Germinal center (tissue), 1 donor: ENCODE measurements around the gene RPL37A.
A peak's percentile ranks its signal among the peaks of the same experiment; 100 is the strongest.
"Not testable (repeated sequence)": the region's sequence is repeated elsewhere in the genome, so short reads cannot be mapped to it uniquely, and the experiment has no call there.

ENCODE experiments used
- DNase-seq: peaks from one replicate; pipeline ENCODE4 v3.0.0; 2012; ENCODE audit warnings: mixed read lengths, low spot score

RPL37A gene

GRCh38 chr2:216517447-216518225 lies 19.0 kb downstream of the RPL37A start:
- DNase-seq, result no peak

DNA sequence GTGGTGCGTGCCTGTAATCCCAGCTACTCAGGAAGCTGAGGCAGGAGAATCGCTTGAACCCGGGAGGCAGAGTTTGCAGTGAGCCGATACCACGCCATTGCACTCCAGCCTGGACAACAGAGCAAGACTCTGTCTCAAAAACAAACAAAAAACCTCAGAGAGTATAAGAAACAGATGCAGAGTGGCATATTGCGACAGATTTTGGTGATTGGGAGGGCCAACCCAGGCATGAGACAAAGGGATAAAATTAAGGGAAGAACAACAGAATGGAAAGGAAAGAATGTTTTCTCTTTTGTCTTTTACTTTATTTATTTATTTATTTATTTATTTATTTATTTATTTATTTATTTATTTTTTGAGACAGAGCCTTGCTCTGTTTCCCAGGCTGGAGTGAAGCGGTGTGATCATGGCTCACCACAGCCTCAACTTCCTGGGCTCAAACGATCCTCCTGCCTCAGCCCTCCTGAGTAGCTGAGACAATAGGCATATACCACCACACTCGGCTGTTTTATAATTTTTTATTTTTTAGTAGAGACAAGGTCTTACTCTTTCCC lies 20.0 kb downstream of the RPL37A start:
- DNase-seq, result not testable (repeated sequence)

- DNase-seq, result peak; percentile 54
Measured at GRCh38 chr2:216519154-216519762, 20.6 kb downstream of the RPL37A start.

GRCh38 chr2:216520112-216520511 lies 21.5 kb downstream of the RPL37A start:
- DNase-seq, result no peak

- DNase-seq, result no peak
Measured at GRCh38 chr2:216522892-216523502, 24.4 kb downstream of the RPL37A start.

GRCh38 chr2:216525972-216526371 lies 27.3 kb downstream of the RPL37A start:
- no peak for DNase-seq

DNA sequence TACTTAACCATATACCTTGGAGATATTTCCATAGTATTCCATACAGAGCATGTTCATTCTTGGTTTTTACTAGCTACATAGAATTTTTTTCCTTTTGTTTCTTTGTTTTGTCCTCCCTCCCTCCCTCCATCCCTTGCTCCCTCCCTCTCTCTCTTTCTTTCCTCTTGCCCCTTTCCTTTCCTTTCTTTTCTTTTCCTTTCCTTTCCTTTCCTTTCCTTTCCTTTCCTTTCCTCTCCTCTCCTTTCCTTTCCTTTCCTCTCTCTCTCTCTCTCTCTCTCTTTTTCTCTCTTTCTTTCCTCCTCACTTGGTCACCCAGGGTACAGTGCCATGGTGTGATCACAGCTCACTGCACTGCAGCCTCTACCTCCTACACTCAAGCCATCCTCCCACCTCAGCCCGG lies 28.3 kb downstream of the RPL37A start:
- no peak for DNase-seq

DNA sequence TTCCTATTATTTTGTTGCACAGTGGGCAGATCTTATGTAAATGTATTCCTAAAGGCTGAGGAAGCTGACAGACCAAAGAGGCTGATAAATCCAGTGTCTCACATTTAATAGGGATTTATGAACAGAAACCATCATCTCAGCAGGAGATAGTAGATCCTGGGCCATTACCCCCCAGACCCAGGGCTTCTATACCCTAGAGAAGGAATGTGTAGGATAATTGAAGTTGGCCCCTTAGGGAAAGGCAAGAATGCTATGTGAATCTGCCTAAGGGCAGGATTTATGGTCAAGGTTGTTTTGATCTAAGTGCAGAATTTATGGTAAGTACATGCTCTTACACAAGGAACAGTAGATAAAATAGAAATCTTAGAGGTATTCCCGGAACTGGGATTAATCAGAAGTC lies 29.0 kb downstream of the RPL37A start:
- DNase-seq, result no peak

DNA sequence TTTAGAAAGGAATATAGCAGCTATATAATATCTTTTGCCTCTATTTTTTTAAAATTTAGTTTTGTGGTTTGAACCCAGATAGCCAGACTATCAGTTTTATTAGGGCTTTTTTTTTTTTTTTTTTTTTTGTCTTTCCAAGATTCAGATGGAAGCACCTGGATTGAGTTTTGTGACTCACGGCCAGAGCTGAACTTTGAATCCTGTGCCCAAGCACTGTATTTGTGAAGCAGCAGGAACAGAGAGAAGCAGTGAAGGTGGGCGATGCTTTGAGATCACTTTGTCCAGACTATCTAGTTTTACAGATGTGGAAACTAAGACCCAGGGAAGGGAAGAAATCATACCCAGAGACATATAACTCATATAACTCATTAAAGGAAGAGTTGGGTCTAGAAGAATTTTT lies 33.9 kb downstream of the RPL37A start:
- no peak for DNase-seq

- DNase-seq, result no peak
Measured at GRCh38 chr2:216533609-216534008, 35.0 kb downstream of the RPL37A start.

DNA sequence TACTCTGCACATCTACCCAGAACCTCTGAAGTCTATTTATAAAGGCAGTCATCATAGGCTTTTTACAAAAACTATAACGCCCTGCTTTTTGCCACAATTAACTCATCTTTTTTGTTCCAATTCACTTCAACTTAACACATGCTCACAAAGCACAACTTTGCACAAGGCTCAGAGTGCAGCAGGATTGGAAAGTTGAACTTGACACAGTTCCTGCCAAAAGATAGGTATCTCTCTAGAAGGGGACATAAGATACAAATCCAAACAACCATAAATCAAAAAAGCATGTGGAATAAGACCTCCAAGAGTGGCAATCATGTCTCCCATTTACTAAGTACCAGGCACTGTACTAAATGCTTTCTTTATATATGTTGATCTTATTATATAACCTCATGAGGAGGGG lies 36.2 kb downstream of the RPL37A start:
- no peak for DNase-seq

GRCh38 chr2:216535454-216535995 lies 36.9 kb downstream of the RPL37A start:
- no peak for DNase-seq

- DNase-seq, result no peak
Measured at GRCh38 chr2:216536734-216537210, 38.1 kb downstream of the RPL37A start.

- no peak for DNase-seq
Measured at GRCh38 chr2:216537366-216537765, 38.7 kb downstream of the RPL37A start.

DNA sequence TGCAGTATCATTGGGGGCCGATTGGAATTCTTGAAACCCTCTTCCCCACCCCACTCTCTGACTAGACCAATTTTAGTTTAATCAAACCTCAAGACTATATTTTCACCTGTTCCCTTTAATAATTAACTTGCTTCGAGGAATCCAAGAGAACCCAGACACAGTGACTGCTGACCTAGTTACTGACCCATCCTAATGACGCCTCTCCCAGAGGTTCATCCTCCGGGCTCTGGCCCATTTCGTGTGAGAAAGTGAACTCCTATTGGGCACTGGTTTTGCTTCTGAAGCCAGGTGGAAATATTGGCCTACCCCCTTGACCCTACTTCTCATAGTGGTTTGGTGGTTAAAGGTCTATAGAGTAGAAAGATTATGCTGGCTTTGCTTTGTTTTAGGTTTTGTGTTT lies 39.9 kb downstream of the RPL37A start:
- DNase-seq, result no peak

DNA sequence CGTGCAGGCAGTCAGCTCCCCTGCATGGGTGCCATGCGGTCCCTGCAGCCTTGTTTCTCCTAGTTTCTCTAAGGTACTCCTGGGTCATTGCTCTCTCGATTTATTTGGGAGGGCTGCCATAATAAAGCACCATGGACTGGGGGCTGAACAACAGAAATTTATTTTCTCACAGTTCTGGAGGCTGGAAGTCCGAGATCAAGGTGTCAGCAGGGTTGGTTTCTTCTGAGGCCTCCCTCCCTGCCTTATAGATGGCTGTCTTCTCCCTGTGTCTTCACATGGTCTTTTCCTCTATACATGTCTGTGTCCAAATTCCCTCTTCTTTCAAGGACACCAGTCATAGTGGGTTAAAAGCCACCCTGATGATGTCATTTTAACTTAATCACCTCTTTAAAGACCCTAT lies 40.5 kb downstream of the RPL37A start:
- DNase-seq, result no peak

DNA sequence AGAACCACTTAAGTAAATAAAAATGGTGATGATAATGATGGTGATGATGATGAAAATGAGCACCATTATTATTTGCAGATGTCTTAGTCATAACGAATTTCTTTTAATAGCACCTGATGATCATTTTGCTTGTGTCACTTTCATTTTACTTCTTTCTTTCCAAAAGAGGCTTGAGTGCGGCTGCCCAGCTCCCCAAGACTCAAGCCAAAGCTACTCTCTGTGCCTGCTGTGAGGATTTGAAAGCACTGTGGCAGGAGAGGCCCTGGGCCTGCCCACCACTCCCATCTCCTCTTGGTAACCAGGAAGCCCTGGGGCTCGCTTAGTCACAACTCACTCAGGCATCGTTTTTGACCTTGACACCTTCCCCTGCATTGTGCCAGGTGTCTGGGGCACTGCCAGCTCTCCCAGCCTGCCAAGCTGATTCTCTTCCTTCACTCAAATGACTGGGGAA lies 41.2 kb downstream of the RPL37A start:
- no peak for DNase-seq

- DNase-seq, result no peak
Measured at GRCh38 chr2:216540920-216541319, 42.3 kb downstream of the RPL37A start.

DNA sequence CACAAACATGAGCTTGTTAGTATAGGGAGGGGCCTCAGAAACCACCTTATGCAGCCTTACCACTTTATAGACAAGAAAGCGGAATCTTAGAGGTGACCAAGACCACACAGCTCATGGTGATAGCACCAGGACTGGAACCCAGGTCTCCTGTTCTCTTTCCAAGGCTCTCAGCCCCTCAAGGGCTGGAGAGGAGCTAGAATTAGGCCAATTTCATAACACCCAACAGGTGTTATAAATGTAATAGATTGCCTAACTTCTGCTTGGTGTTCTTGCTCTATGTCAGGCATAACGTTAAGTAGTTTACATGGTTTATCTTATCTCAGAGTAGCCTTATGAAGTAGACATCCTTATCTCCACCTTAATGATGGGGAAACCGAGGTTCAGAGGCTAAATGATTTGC lies 42.9 kb downstream of the RPL37A start:
- DNase-seq, result no peak

DNA sequence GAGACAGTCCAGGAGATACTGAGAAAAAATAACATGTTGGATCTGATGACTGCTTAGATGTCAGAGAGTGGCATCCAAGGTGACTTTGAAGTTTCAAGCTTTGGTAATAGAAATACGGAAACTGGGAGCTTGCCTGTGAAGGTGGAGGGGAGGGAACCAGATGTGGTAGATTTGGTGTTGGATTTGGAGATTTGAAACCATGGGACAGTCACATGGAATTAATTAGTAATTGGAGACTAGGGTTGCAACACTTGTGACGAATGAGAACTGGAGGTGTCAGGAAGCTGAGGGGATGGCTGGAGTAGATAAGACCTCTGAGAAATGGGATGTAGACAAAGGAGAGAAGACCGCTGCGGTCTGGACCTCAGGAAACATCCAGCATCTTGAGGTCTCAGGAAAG lies 46.7 kb downstream of the RPL37A start:
- DNase-seq, result no peak

DNA sequence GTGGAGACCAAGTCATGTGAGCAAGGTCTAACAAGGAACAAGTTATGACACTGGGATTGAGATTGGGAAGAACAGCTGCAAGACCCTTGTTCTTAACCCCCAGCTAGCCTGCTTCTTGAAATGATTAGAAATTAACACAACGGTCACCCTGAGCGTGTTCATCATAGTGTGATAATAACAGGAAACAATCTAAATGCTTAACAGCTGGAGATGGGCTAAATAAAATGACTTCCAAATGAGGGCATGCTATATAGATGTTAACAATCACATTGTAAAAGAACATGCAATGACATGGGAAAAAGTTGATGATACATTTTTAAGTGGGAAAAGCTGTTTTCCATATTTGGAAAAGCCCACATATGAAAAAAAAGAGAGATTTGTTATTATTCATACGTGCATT lies 47.6 kb downstream of the RPL37A start:
- no peak for DNase-seq

- no peak for DNase-seq
Measured at GRCh38 chr2:216546641-216547403, 48.2 kb downstream of the RPL37A start.
